VCaP (cell line): Measurements from ENCODE around the gene OSBPL2.
A peak's percentile ranks its signal among the peaks of the same experiment; 100 is the strongest.

Source experiments
- H3K27ac ChIP-seq: fragments of 450-650 bp; 2 replicates; pipeline ENCODE4 v1.5.1; 2017
- TF ChIP-seq, protein P1 (sequence below): fragments of 450-650 bp; conservative IDR thresholded peaks from 2 replicates; pipeline ENCODE4 v1.5.1; 2017; ENCODE audit warnings: mild to moderate bottlenecking, moderate library complexity

OSBPL2 gene

DNA sequence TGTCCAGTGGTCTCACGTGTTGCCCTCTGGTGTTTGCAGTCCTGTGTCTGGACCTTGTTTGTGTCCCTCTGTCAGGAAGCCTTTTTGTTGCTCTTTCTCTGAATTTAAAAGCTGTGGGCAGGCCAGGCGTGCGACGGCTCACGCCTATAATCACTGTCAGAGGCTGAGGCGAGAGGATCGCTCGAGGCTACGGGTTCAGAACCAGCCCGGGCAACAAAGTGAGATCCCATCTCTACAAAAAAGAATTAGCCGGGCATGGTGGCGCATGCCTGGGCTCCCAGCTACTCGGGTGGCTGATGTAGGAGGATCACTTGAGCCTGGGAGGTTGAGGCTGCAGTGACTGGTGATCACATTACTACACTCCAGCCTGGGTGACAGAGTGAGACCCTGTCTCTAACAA, 28.5 kb downstream of the OSBPL2 start:
- no peak overlapping the region for H3K27ac ChIP-seq
- TF ChIP-seq, protein P1, sequence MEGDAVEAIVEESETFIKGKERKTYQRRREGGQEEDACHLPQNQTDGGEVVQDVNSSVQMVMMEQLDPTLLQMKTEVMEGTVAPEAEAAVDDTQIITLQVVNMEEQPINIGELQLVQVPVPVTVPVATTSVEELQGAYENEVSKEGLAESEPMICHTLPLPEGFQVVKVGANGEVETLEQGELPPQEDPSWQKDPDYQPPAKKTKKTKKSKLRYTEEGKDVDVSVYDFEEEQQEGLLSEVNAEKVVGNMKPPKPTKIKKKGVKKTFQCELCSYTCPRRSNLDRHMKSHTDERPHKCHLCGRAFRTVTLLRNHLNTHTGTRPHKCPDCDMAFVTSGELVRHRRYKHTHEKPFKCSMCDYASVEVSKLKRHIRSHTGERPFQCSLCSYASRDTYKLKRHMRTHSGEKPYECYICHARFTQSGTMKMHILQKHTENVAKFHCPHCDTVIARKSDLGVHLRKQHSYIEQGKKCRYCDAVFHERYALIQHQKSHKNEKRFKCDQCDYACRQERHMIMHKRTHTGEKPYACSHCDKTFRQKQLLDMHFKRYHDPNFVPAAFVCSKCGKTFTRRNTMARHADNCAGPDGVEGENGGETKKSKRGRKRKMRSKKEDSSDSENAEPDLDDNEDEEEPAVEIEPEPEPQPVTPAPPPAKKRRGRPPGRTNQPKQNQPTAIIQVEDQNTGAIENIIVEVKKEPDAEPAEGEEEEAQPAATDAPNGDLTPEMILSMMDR, result no peak

DNA sequence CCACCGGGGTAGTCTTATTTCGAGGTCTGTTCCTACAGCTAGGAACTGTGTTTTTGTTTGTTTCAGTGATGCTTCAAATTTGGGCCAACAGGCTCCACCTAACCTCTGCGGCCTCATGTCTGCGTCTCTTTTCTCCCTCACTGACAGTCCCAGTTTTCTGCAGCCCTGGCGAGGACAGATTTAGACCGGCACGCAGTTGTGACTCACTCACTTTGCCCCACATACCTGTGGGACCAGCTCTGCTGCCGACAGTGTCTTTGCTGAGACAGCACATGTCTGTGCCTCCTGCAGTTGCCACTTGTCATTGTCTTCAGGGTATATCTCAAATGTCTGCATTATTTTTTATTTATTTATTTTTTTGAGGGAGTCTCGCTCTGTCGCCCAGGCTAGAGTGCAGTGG, 29.2 kb downstream of the OSBPL2 start:
- H3K27ac ChIP-seq, result no peak overlapping the region
- TF ChIP-seq, protein P1, result no peak

- no peak overlapping the region for H3K27ac ChIP-seq
- TF ChIP-seq, protein P1, result no peak
Observed at GRCh38 chr20:62268228-62268900, 30.0 kb downstream of the OSBPL2 start.

DNA sequence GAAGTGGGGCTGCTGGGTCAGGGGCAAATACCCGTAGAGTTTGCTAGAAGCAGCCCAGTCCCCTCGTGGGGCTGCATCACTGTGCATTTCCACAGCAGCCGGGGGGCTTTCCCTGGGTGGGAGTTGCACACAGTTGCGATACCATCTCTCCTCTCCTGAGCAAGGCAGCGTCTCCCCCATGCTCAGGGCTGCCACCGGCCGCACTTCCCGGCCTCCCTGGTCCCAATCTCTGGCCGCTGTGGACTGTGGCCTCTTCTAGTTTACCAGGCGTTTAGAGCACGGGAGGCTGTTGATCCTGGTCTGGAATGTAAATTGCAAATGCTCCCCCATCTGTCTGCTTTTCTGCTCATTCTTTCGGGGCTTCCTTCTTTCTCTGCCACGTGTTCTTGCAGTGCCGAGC, 31.1 kb downstream of the OSBPL2 start:
- TF ChIP-seq, protein P1, result no peak

GRCh38 chr20:62269871-62270270, 31.6 kb downstream of the OSBPL2 start:
- TF ChIP-seq, protein P1, result no peak
- H3K27ac ChIP-seq, result no peak overlapping the region

More for the DNA sequence above, 31.1 kb downstream of the OSBPL2 start:
- no peak overlapping the region for H3K27ac ChIP-seq

DNA sequence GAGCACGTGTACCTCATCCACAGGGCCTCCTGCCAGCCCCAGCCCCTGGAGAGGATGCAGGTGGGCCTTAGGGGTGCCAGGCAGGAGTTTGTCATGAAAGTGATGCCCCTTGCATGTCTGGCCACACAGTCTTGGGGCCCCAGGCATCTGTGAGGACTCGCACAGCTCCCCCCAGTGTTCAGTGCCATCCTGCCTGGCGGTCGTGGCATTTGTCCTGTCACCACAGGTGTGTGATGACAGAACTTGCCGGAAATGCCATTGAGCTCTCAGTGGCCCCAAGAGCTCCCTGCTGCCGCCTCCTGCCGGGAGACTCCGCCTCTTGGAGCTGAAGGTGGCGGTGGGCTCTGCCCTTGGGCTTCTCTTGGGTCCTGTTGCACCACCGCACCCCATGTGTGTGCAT, 33.9 kb downstream of the OSBPL2 start:
- TF ChIP-seq, protein P1, result no peak
- no peak overlapping the region for H3K27ac ChIP-seq

- TF ChIP-seq, protein P1, result no peak
- H3K27ac ChIP-seq, result peak overlapping the region; percentile 59; the same call in 1 of the 2 replicates
Observed at GRCh38 chr20:62273416-62273815, 35.1 kb downstream of the OSBPL2 start.
